Mucosa of descending colon (tissue), 3 donors: ENCODE data around the gene NDUFB6. TPM values are rescaled to one million over a fixed set of nuclear protein-coding genes. Genes with fewer than 3 reads are reported as not detected.

Experiments
- ATAC-seq: fragments of 200-7000 bp; cut with Tn5 transposase; one replicate; pipeline ENCODE4 v1.9.1; 2020; ENCODE audit warnings: mild to moderate bottlenecking, moderate library complexity
- DNase-seq, 3 donors: peaks; one replicate each; pipeline ENCODE4 v3.0.0-alpha.2; 2020
- H3K36me3 ChIP-seq: fragments of 200-600 bp; one replicate; pipeline ENCODE4 v1.8.0; 2021; ENCODE audit warnings: low read depth, mild to moderate bottlenecking
- H3K4me1 ChIP-seq: fragments of 200-600 bp; one replicate; pipeline ENCODE4 v1.8.0; 2021; ENCODE audit warnings: low read depth, mild to moderate bottlenecking
- H3K4me3 ChIP-seq: fragments of 200-600 bp; one replicate; pipeline ENCODE4 v1.8.0; 2021; ENCODE audit warnings: mild to moderate bottlenecking
- H3K9me3 ChIP-seq: fragments of 200-600 bp; one replicate; pipeline ENCODE4 v1.8.0; 2021; ENCODE audit warnings: mild to moderate bottlenecking
- intact Hi-C, 2 donors: fragments of 100-400 bp; cut with DNase I in 1 of 2; cut with micrococcal nuclease in 1 of 2; formaldehyde crosslinking; loops; one replicate each; pipeline versions ENCODE4 v1.11.0 to v1.11.1; 2022; cut with DNase I, micrococcal nuclease
- total RNA-seq, 3 donors: library from RNA; stranded (reverse); fragmentation: NEBNext Ultra II Directional in 2 of 3; extraction: Animal tissue kit (Norgen Biotek cat#: 25700) in 2 of 3; gene quantifications; one replicate each; pipeline versions ENCODE4 v1.2.1 to v1.2.4, GENCODE V29; 2021 to 2023
- TF ChIP-seq, protein P1 (sequence below): fragments of 200-600 bp; IDR thresholded peaks from one replicate; pipeline ENCODE4 v1.8.0; 2022; ENCODE audit warnings: antibody characterized with exemption, mild to moderate bottlenecking
- donor health status: DM: no; HTN: no; CAD: no; lungs with moderate emphysema.
- donor health status: DM: no; HTN: no; CAD: no.
- donor health status: DM: no; HTN: yes; CAD: no.

Gene NDUFB6
- total RNA-seq, 3 donors from 2014 or later: 39.3 to 52.8 (median 45.1) TPM

DNA sequence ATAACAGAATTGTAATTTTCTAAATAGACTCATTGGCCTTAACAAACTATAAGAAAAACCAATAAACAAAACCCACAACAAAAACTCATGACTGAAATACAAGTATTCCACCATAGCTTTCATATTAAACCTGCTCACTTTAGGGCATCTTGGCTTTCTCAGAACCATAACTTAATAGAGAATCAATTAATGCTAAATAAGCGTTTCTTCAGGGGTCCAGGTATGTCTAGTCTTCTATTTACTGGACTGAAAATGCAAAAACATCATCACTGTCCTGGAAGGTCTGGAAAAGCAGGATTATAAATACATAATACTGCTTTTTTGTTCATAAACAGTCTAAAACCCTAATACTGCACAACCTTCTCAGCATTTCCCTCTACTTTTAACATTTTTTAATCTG is 27.1 kb downstream of the NDUFB6 start:
- ATAC-seq (no peak), DNase-seq (no peak)
- intact Hi-C loops: no loop called here
- Histone ChIP-seq H3K36me3 (no peaks in the 10 kb centered on the region), H3K4me3 (no peak overlapping the region), H3K4me1 (peaks cover 8% of the 10 kb centered on the region), H3K9me3 (no peaks in the 10 kb centered on the region)
- TF ChIP-seq, protein P1, sequence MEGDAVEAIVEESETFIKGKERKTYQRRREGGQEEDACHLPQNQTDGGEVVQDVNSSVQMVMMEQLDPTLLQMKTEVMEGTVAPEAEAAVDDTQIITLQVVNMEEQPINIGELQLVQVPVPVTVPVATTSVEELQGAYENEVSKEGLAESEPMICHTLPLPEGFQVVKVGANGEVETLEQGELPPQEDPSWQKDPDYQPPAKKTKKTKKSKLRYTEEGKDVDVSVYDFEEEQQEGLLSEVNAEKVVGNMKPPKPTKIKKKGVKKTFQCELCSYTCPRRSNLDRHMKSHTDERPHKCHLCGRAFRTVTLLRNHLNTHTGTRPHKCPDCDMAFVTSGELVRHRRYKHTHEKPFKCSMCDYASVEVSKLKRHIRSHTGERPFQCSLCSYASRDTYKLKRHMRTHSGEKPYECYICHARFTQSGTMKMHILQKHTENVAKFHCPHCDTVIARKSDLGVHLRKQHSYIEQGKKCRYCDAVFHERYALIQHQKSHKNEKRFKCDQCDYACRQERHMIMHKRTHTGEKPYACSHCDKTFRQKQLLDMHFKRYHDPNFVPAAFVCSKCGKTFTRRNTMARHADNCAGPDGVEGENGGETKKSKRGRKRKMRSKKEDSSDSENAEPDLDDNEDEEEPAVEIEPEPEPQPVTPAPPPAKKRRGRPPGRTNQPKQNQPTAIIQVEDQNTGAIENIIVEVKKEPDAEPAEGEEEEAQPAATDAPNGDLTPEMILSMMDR: no peak

DNA sequence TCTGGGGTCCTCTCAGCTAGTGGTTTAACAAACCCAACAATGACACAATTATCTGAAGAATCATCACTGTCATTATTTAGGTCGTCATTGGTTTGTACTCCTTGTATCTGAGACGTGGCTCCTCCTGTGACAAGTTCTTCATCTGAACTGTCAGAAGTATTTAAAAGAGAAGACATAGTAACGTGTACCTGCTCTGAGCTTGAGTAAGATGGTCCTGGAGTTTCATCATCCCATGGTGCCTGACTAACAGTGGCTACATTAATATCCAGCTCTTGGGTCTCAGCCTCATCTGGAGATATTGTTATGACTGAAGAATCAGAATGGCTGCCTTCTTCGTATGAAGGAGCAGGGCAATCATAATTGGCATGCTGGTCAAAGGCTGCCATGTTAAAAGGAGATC is 29.9 kb downstream of the NDUFB6 start:
- intact Hi-C loops: no loop called here
- Histone ChIP-seq H3K4me3 (no peak overlapping the region), H3K9me3 (no peaks in the 10 kb centered on the region), H3K36me3 (no peaks in the 10 kb centered on the region), H3K4me1 (no peaks in the 10 kb centered on the region)
- DNase-seq: no peak
- TF ChIP-seq, protein P1: no peak
- no peak for ATAC-seq

DNA sequence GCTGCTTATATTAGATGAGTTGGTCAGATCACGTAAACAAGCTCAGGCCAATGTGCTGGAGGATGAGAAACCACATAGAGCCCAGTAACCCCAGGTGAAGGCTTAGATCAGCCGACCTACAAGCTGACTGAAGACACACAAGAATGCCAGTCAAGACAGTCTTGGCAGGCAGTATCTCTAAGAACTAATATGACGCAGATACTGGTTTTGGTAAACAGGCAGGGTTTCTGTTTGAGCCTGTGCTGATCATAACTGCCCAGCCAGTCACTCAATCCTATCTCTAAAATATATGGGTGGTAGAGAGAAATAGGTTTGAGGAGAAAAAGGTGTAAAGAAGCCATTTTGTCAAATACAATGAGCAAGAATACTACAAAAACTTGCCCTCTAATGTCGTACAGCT is 39.1 kb downstream of the NDUFB6 start:
- TF ChIP-seq, protein P1: no peak
- ATAC-seq: no peak

DNA sequence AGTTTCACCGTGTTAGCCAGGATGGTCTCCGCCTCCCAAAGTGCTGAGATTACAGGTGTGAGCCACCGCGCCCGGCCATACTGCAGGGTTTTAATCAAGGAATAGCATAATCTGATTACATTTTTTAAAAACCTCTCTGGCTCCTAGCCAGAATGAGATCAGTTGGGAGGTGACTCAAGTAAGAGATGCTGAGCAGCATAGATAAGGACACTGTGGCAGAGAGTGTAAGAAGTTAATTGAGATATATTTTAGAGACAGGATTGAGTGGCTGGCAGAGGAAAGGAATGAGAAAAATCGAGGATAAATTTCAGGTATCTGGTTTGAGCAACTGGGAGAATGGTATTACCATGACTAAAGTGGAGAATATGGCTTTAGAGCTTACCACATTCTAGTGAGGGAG is 39.6 kb downstream of the NDUFB6 start:
- intact Hi-C loops: no loop called here
- no peak for ATAC-seq
- H3K4me3 ChIP-seq: no peak overlapping the region
- no peak for DNase-seq
- H3K36me3 ChIP-seq: no peaks in the 10 kb centered on the region
- H3K9me3 ChIP-seq: no peaks in the 10 kb centered on the region
- no peaks in the 10 kb centered on the region for H3K4me1 ChIP-seq
- TF ChIP-seq, protein P1: no peak

More for the DNA sequence above, 39.1 kb downstream of the NDUFB6 start:
- no peak overlapping the region for H3K4me3 ChIP-seq
- no peaks in the 10 kb centered on the region for H3K36me3 ChIP-seq
- H3K4me1 ChIP-seq: no peaks in the 10 kb centered on the region
- DNase-seq: no peak
- H3K9me3 ChIP-seq: no peaks in the 10 kb centered on the region
- intact Hi-C loops: no loop called here

DNA sequence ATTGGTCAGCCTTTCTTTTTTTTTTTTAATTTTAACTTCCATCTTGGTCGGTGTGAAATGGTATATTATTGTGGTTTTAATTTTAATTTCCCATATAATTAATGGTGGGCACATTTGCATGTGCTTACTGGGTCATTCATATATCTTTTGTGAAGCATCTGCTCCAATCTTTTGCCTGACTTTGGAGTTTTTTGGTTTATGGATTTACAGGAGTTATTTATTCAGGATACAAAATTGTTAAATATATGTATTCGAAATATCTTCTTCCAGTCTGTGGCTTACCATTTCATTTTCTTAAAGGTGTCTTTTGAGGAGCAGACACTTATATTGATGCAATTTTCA is 46.3 kb downstream of the NDUFB6 start:
- Histone ChIP-seq H3K4me3 (peak overlapping the region; percentile 22), H3K9me3 (no peaks in the 10 kb centered on the region), H3K36me3 (no peaks in the 10 kb centered on the region), H3K4me1 (peaks cover 4% of the 10 kb centered on the region)
- TF ChIP-seq, protein P1: no peak
- DNase-seq: no peak
- intact Hi-C loops: loop anchor here (10.0 kb wide), 2 partner anchors 48 to 152 kb away; partner anchors contain the start of gene NDUFB6 (in 1 of the 2)
- ATAC-seq: no peak
